Left ventricle myocardium inferior (tissue), 1 donor: Measurements from ENCODE around the gene ZNF688. TPM values are rescaled to one million over a fixed set of nuclear protein-coding genes. Genes with fewer than 3 reads are reported as not detected.

ENCODE experiments used
- DNase-seq: peaks from one replicate; pipeline ENCODE4 v3.0.0-alpha.2; 2020
- H3K27ac ChIP-seq: fragments of 200-600 bp; replicated peaks from 2 replicates; pipeline ENCODE4 v1.8.0; 2021
- H3K27me3 ChIP-seq: fragments of 200-600 bp; 2 replicates; pipeline ENCODE4 v1.8.0; 2021; ENCODE audit warnings: low read depth
- H3K36me3 ChIP-seq: fragments of 200-600 bp; 2 replicates; pipeline ENCODE4 v1.8.0; 2021
- H3K4me1 ChIP-seq: fragments of 200-600 bp; 2 replicates; pipeline ENCODE4 v1.8.0; 2021
- H3K4me3 ChIP-seq: fragments of 200-600 bp; 2 replicates; pipeline ENCODE4 v1.8.0; 2021; ENCODE audit warnings: mild to moderate bottlenecking, moderate library complexity
- H3K9me3 ChIP-seq: fragments of 200-600 bp; replicated peaks from 2 replicates; pipeline ENCODE4 v1.8.0; 2021
- CTCF ChIP-seq: fragments of 200-600 bp; IDR thresholded peaks from 2 replicates; pipeline ENCODE4 v1.8.0; 2021; ENCODE audit warnings: antibody characterized with exemption, mild to moderate bottlenecking, borderline replicate concordance
- intact Hi-C: fragments of 100-400 bp; cut with micrococcal nuclease; formaldehyde crosslinking; loops from one replicate; pipeline ENCODE4 v1.11.0; 2022
- total RNA-seq: library from RNA; stranded (reverse); fragmentation: NEBNext Ultra II Directional; extraction: Animal tissue kit (Norgen Biotek cat#: 25700); gene quantifications from one replicate; pipeline ENCODE4 v1.2.1, GENCODE V29; 2021
- donor health status: DM: no; HTN: yes; CAD: no; lungs with severe emphysema.

The ZNF688 gene
- total RNA-seq, 1 donor from 2014 or later: 10.8 TPM

DNA sequence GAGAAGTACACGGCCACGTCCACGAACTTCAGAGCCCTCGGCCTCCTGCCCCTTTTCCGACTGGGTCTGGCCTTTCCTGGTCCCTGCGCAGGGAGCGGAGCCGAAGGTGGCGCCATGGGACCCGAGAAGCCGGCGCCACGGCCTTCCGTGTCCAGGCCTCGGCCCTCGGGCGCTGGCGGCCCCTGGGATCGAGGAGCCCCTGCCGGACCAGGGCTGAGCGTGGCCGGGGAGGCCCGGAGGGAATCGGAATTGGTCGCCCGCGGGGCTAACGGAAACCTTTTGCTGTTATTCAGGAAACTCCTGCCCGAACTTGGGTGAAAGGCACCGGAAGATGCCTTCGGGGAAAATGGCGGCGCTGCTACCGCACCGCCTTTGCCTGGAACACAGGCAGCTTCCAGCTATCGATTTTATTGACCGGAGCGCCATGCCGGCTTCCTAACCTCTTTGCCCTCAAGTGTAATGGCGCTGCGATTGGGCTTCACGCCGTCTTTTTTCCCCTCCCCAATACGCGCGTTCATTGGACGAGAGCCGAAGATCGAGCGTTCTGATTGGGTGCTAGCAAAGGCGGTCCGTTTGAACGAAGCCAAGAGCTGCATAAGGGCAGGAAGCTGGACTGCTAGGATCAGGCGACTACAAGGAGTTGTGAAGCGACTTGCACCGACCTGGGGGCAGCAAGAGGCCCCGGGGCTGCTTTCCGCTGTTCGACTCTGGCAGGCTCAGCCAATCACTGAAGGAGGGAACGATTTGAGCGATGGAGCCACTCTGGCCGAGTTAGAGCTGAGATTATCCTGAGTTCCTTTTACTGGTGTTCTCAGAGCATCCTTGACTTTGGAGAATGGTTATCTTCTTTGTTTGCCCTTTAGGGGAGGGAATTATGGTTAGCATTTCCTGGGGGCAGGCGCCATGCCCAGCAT is 38.7 kb upstream of the ZNF688 start, which contains the start of gene ZNF689:
TSS of gene ZNF689 (minus strand) at position 464 of the 914 bp plus-strand sequence. CDS start at position 116, 348 bp downstream.
- DNase-seq: peak; percentile 91
- H3K27me3 ChIP-seq: no peaks in the 10 kb centered on the region
- H3K9me3 ChIP-seq: no peaks in the 10 kb centered on the region
- H3K36me3 ChIP-seq: peaks cover 26% of the 10 kb centered on the region
- peak within 1 kb of the TSS; percentile 94 for H3K27ac ChIP-seq
- H3K4me3 ChIP-seq: peak within 1 kb of the TSS; percentile 85
- H3K4me1 ChIP-seq: peaks cover 26% of the 10 kb centered on the region
- intact Hi-C loops: no loop called here
- TF ChIP-seq CTCF: no peak

- Histone ChIP-seq H3K27ac (peak overlapping the region; percentile 94), H3K4me1 (peaks cover 29% of the 10 kb centered on the region), H3K27me3 (no peaks in the 10 kb centered on the region), H3K36me3 (peaks cover 36% of the 10 kb centered on the region), H3K4me3 (peak overlapping the region; percentile 85), H3K9me3 (no peaks in the 10 kb centered on the region)
- TF ChIP-seq CTCF: no peak
- intact Hi-C loops: no loop called here
- peak; percentile 49 for DNase-seq
Observed at GRCh38 chr16:30609002-30609925, 37.8 kb upstream of the ZNF688 start.

- no peaks in the 10 kb centered on the region for H3K27me3 ChIP-seq
- intact Hi-C loops: no loop called here
- no peak overlapping the region for H3K27ac ChIP-seq
- peaks cover 46% of the 10 kb centered on the region for H3K4me1 ChIP-seq
- TF ChIP-seq CTCF: no peak
- H3K36me3 ChIP-seq: peaks cover 50% of the 10 kb centered on the region
- DNase-seq: no peak
- no peak overlapping the region for H3K4me3 ChIP-seq
- peaks cover under 1% of the 10 kb centered on the region for H3K9me3 ChIP-seq
Observed at GRCh38 chr16:30606004-30606403, 34.5 kb upstream of the ZNF688 start.

DNA sequence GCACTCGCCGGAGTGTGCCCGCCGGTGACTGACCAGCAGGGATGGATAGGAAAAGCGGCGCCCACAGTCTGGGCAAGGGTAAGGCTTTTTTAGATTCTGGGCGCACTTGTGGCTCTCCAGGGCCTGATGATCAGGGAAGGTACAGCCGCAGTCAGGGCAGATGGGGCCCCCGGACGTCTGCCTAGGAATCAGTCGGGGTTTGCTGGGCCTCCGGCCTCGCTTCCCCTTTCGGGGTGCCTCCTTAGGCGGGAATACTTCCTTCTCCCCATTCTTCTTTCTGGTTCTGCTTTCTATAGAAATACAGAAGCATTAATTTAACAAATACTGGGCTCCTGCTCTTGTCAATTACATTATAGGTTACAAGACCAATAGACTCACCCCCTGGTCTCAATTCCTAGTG is 33.6 kb upstream of the ZNF688 start:
- DNase-seq: no peak
- Histone ChIP-seq H3K27me3 (no peaks in the 10 kb centered on the region), H3K27ac (peak overlapping the region; percentile 13), H3K4me3 (no peak overlapping the region), H3K9me3 (peaks cover 3% of the 10 kb centered on the region), H3K36me3 (peaks cover 50% of the 10 kb centered on the region), H3K4me1 (peaks cover 40% of the 10 kb centered on the region)
- no peak for TF ChIP-seq CTCF
- intact Hi-C loops: no loop called here

DNA sequence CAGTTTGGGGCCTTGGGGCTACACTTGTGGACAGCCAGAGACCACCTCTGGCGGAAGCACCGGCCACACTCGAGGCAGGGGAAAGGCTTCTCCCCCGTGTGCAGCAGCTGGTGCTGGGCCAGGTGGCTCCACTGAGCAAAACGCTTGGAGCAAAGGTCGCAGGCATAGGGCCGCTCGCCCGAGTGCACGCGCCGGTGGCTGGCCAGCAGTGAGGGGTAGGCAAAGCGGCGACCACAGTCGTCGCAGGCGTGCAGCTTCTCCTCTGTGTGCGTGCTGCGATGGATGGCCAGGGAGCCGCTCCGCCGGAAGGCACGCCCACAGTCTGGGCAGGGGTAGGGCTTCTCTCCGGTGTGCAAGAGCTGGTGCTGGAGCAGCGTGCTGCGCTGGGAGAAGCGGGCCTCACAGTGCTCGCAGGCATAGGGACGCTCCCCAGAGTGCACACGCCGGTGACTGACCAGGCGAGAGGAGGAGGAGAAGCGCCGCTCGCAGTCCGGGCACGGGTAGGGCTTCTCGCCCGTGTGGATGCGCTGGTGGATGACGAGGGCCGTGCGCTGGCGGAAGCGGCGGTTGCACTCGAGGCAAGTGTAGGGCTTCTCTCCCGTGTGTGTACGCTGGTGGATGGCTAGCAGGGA is 32.9 kb upstream of the ZNF688 start:
- H3K36me3 ChIP-seq: peaks cover 50% of the 10 kb centered on the region
- no peak for TF ChIP-seq CTCF
- intact Hi-C loops: no loop called here
- no peaks in the 10 kb centered on the region for H3K27me3 ChIP-seq
- no peak for DNase-seq
- no peak overlapping the region for H3K4me3 ChIP-seq
- peak overlapping the region; percentile 25 for H3K27ac ChIP-seq
- H3K9me3 ChIP-seq: peaks cover 3% of the 10 kb centered on the region
- H3K4me1 ChIP-seq: peaks cover 33% of the 10 kb centered on the region
